Trophoblast cell (in vitro differentiated cells and primary cell): Measurements from ENCODE around the gene PTPRT.

Experiments used
- DNase-seq, 2 donors: peaks; one replicate each; pipeline ENCODE4 v3.0.0-alpha.2; 2016
- H2AFZ ChIP-seq: 2 replicates; pipeline ENCODE4 v1.6.1; 2013; ENCODE audit warnings: low read length, moderate library complexity, mild to moderate bottlenecking; ENCODE audit not compliant: insufficient read depth, poor library complexity
- H2AK5ac ChIP-seq: 2 replicates; pipeline ENCODE4 v1.6.1; 2013; ENCODE audit warnings: mild to moderate bottlenecking, low read length
- H2BK120ac ChIP-seq: 2 replicates; pipeline ENCODE4 v1.6.1; 2013; ENCODE audit warnings: low read length, mild to moderate bottlenecking, moderate library complexity; ENCODE audit not compliant: insufficient read depth, poor library complexity
- H2BK12ac ChIP-seq: 2 replicates; pipeline ENCODE4 v1.6.1; 2013; ENCODE audit warnings: mild to moderate bottlenecking, low read length, moderate library complexity
- H2BK5ac ChIP-seq: 2 replicates; pipeline ENCODE4 v1.6.1; 2013; ENCODE audit warnings: low read length, low read depth, moderate library complexity, mild to moderate bottlenecking; ENCODE audit not compliant: poor library complexity
- H3K14ac ChIP-seq: 2 replicates; pipeline ENCODE4 v1.6.1; 2013; ENCODE audit warnings: mild to moderate bottlenecking, low read length
- H3K18ac ChIP-seq: 2 replicates; pipeline ENCODE4 v1.6.1; 2013; ENCODE audit warnings: mild to moderate bottlenecking, low read length
- H3K23ac ChIP-seq: 2 replicates; pipeline ENCODE4 v1.6.1; 2013; ENCODE audit warnings: low read length
- H3K27ac ChIP-seq: 2 replicates; pipeline ENCODE4 v1.5.1; 2013; ENCODE audit warnings: low read depth, mild to moderate bottlenecking, inconsistent platforms, low read length, moderate library complexity
- H3K27me3 ChIP-seq: 2 replicates; pipeline ENCODE4 v1.6.1; 2013; ENCODE audit warnings: inconsistent platforms, mild to moderate bottlenecking, low read length, moderate library complexity; ENCODE audit not compliant: insufficient read depth
- H3K36me3 ChIP-seq, 2 experiments: 1 replicate in 1 of 2; 2 replicates in 1 of 2; pipeline ENCODE4 v1.6.1; 2013; ENCODE audit warnings: low read length in 2 of 2, mild to moderate bottlenecking in 2 of 2, moderate library complexity in 1 of 2; ENCODE audit not compliant: insufficient read depth in 2 of 2, control insufficient read depth in 1 of 2
- H3K4ac ChIP-seq: 2 replicates; pipeline ENCODE4 v1.6.1; 2013; ENCODE audit warnings: low read depth, mild to moderate bottlenecking, low read length, moderate library complexity
- H3K4me1 ChIP-seq, 2 experiments: 1 replicate in 1 of 2; 2 replicates in 1 of 2; pipeline ENCODE4 v1.6.1; 2013; ENCODE audit warnings: low read length in 2 of 2, mild to moderate bottlenecking in 2 of 2, moderate library complexity in 1 of 2; ENCODE audit not compliant: insufficient read depth in 2 of 2, control insufficient read depth in 1 of 2
- H3K4me2 ChIP-seq: 2 replicates; pipeline ENCODE4 v1.6.1; 2013; ENCODE audit warnings: inconsistent platforms, mild to moderate bottlenecking, low read length, moderate library complexity
- H3K4me3 ChIP-seq: 2 replicates; pipeline ENCODE4 v1.5.1; 2013; ENCODE audit warnings: mild to moderate bottlenecking, low read depth, low read length, inconsistent platforms
- H3K79me1 ChIP-seq: one replicate; pipeline ENCODE4 v1.6.1; 2013; ENCODE audit warnings: low read length
- H3K79me2 ChIP-seq: 2 replicates; pipeline ENCODE4 v1.6.1; 2013; ENCODE audit warnings: low read length, mild to moderate bottlenecking; ENCODE audit not compliant: control insufficient read depth, insufficient read depth, poor library complexity
- H3K9ac ChIP-seq: 2 replicates; pipeline ENCODE4 v1.6.1; 2013; ENCODE audit warnings: mild to moderate bottlenecking, low read length
- H3K9me3 ChIP-seq: 2 replicates; pipeline ENCODE4 v1.6.1; 2013; ENCODE audit warnings: low read depth, mild to moderate bottlenecking, control low read depth, inconsistent platforms, low read length; ENCODE audit not compliant: insufficient read depth
- H4K12ac ChIP-seq: 2 replicates; pipeline ENCODE4 v1.6.1; 2013; ENCODE audit warnings: low read depth, mild to moderate bottlenecking, low read length, moderate library complexity
- H4K8ac ChIP-seq: 2 replicates; pipeline ENCODE4 v1.6.1; 2013; ENCODE audit warnings: low read depth, mild to moderate bottlenecking, low read length, moderate library complexity
- H4K91ac ChIP-seq: one replicate; pipeline ENCODE4 v1.6.1; 2013; ENCODE audit warnings: low read depth, mild to moderate bottlenecking, low read length, moderate library complexity
- WGBS: extraction: QIAGEN DNeasy Blood & Tissue Kit; methylation state at CpG from one replicate; pipeline ENCODE4 v1.1.7; 2013; ENCODE audit warnings: missing lambda C conversion rate; ENCODE audit not compliant: insufficient read length, insufficient coverage; ENCODE audit errors: extremely low coverage; 5-methylcytosine and 5-hydroxymethylcytosine counted together

The PTPRT gene

GRCh38 chr20:42123981-42124473 is 1065.7 kb downstream of the PTPRT start:
- Histone ChIP-seq H2BK12ac (no peak overlapping the region), H3K4me3 (no peak overlapping the region), H3K27me3 (no peaks in the 10 kb centered on the region), H3K4ac (no peak overlapping the region), H3K23ac (no peak overlapping the region), H3K27ac (no peak overlapping the region), H3K4me1 (no peaks in the 10 kb centered on the region), H3K18ac (no peak overlapping the region), H2AFZ (no peak overlapping the region), H3K9ac (no peak overlapping the region), H2BK120ac (no peak overlapping the region), H3K36me3 (no peaks in the 10 kb centered on the region), H3K4me2 (no peak overlapping the region), H3K79me1 (no peaks in the 10 kb centered on the region), H4K12ac (no peak overlapping the region), H2BK5ac (no peak overlapping the region), H4K8ac (no peak overlapping the region), H3K9me3 (no peaks in the 10 kb centered on the region), H3K79me2 (no peaks in the 10 kb centered on the region), H2AK5ac (no peak overlapping the region), H3K14ac (no peak overlapping the region), H4K91ac (no peak overlapping the region)
- no peak for DNase-seq
- no CpG with 5 or more reads among the region's 11 CpGs for WGBS

DNA sequence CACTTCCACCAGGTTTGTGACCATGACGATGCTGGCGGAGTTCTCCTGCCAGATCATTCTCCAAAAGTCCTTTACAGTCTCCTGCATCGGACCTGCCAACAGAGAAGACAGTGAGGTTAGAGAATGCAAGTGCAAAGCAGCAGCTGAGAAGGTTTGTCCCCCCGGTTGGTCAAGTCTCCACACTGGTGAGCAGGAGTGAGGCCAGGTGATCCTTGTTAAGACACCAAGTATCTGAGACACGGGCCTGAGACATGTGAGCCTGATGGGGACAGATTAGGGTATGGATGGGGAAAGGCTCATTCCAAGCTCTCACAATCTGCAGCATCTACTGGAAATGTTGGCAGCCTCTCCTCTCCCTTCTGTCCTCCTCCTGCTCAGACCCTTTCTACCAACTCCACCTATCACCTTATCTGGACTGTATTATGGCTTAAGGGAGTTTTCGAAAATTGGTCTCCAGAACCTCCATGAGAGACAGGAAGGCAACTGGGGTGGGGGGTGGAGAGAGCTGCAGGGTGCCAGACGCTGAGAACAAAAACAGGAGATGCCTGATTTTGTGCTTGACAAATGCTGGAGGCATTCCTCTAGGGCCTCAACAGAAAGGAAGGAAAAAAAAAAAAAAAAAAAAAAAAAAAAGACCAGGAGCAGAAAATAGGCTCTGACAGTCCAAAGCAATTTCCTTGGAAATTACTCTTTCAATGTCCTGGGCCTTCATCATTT is 1071.1 kb downstream of the PTPRT start:
- Histone ChIP-seq H3K4ac (no peak overlapping the region), H3K18ac (no peak overlapping the region), H4K12ac (no peak overlapping the region), H4K91ac (no peak overlapping the region), H3K14ac (no peak overlapping the region), H3K36me3 (no peaks in the 10 kb centered on the region), H2AK5ac (no peak overlapping the region), H3K9ac (no peak overlapping the region), H3K4me2 (no peak overlapping the region), H3K27me3 (no peaks in the 10 kb centered on the region), H2BK5ac (no peak overlapping the region), H2BK12ac (no peak overlapping the region), H2BK120ac (no peak overlapping the region), H4K8ac (no peak overlapping the region), H3K79me1 (no peaks in the 10 kb centered on the region), H2AFZ (no peak overlapping the region), H3K9me3 (no peaks in the 10 kb centered on the region), H3K27ac (no peak overlapping the region), H3K4me3 (peak overlapping the region; percentile 21), H3K4me1 (no peaks in the 10 kb centered on the region), H3K79me2 (no peaks in the 10 kb centered on the region), H3K23ac (no peak overlapping the region)
- WGBS = no CpG with 5 or more reads among the region's 7 CpGs
- DNase-seq = no peak

DNA sequence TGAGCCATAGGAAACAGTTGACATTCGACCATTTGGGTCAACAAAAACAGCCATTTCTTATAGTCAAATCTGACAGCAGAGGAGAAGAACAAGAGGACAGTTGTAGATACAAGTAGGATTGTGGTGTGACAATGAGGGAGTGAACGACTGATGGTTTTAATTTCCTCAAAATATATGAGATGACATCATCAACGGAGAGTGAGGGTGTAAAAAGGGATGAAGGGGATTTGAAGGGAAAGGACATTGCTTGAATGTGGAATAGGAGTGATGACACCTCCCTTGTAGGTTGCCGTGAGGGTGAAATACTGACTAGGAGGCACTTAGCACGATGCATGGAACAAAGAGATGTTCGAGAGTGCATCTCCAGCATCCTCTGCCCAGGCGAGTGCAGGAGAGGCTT is 1071.7 kb downstream of the PTPRT start:
- H4K12ac ChIP-seq = no peak overlapping the region
- whole genome bisulfite sequencing = no CpG with 5 or more reads among the region's 7 CpGs

GRCh38 chr20:42113236-42113635 is 1076.5 kb downstream of the PTPRT start:
- no peak overlapping the region for H3K23ac ChIP-seq

More for the DNA sequence above, 1071.7 kb downstream of the PTPRT start:
- Histone ChIP-seq H3K27me3 (no peaks in the 10 kb centered on the region), H3K79me1 (no peaks in the 10 kb centered on the region), H3K27ac (no peak overlapping the region), H2AFZ (no peak overlapping the region), H4K91ac (no peak overlapping the region), H3K4me2 (no peak overlapping the region), H3K36me3 (no peaks in the 10 kb centered on the region), H3K4me3 (no peak overlapping the region), H4K8ac (no peak overlapping the region), H2BK120ac (no peak overlapping the region), H3K4ac (no peak overlapping the region), H2BK5ac (no peak overlapping the region), H3K79me2 (no peaks in the 10 kb centered on the region), H2AK5ac (no peak overlapping the region), H3K23ac (no peak overlapping the region), H3K4me1 (no peaks in the 10 kb centered on the region), H3K18ac (no peak overlapping the region), H3K14ac (no peak overlapping the region), H3K9me3 (no peaks in the 10 kb centered on the region), H2BK12ac (no peak overlapping the region), H3K9ac (no peak overlapping the region)
- no peak for DNase-seq

More at GRCh38 chr20:42113236-42113635, 1076.5 kb downstream of the PTPRT start:
- Histone ChIP-seq H2BK120ac (no peak overlapping the region), H3K79me2 (no peaks in the 10 kb centered on the region), H3K36me3 (no peaks in the 10 kb centered on the region), H3K27ac (no peak overlapping the region), H3K9ac (no peak overlapping the region), H4K91ac (no peak overlapping the region), H4K12ac (no peak overlapping the region), H3K4me2 (no peak overlapping the region), H3K4ac (no peak overlapping the region), H2BK5ac (no peak overlapping the region), H3K79me1 (no peaks in the 10 kb centered on the region), H2AK5ac (no peak overlapping the region), H4K8ac (no peak overlapping the region), H3K4me3 (no peak overlapping the region), H3K9me3 (no peaks in the 10 kb centered on the region), H2AFZ (no peak overlapping the region), H3K14ac (no peak overlapping the region), H3K4me1 (no peaks in the 10 kb centered on the region), H2BK12ac (no peak overlapping the region), H3K18ac (no peak overlapping the region), H3K27me3 (peaks cover 2% of the 10 kb centered on the region)
- DNase-seq = no peak
- no CpG with 5 or more reads among the region's 8 CpGs for WGBS
